Measurements from ENCODE around the gene IFT81.

Gene IFT81

DNA sequence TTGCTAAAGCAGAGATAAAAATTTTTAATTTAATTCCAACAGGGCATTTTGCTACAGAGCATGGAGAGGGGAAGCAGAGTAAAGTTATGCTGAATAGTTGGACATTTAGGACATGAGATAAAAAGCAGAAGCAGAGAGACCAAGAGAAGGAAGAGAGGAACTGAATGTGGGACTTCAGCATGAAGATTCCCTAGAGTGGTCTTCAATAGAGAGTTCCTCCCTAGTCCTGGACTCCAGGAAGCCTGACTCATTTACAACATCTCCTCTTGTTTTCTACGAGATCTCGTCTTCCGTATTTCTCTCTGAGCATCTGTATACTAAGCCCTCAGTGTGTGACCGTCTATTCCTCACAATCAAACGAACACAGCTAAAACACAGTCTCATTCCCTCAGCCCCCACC is 35.2 kb upstream of the IFT81 start:
- no peak overlapping the region for H3K4me3 ChIP-seq (ENCODE audit: low read depth, low read length)
- TF ChIP-seq, protein P1, sequence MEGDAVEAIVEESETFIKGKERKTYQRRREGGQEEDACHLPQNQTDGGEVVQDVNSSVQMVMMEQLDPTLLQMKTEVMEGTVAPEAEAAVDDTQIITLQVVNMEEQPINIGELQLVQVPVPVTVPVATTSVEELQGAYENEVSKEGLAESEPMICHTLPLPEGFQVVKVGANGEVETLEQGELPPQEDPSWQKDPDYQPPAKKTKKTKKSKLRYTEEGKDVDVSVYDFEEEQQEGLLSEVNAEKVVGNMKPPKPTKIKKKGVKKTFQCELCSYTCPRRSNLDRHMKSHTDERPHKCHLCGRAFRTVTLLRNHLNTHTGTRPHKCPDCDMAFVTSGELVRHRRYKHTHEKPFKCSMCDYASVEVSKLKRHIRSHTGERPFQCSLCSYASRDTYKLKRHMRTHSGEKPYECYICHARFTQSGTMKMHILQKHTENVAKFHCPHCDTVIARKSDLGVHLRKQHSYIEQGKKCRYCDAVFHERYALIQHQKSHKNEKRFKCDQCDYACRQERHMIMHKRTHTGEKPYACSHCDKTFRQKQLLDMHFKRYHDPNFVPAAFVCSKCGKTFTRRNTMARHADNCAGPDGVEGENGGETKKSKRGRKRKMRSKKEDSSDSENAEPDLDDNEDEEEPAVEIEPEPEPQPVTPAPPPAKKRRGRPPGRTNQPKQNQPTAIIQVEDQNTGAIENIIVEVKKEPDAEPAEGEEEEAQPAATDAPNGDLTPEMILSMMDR (IDR thresholded peaks at IDR 0.05; ENCODE audit: insufficient read depth, low read depth, low read length, missing control alignments) = no peak
- no peak for DNase-seq (ENCODE audit: low read depth)

DNA sequence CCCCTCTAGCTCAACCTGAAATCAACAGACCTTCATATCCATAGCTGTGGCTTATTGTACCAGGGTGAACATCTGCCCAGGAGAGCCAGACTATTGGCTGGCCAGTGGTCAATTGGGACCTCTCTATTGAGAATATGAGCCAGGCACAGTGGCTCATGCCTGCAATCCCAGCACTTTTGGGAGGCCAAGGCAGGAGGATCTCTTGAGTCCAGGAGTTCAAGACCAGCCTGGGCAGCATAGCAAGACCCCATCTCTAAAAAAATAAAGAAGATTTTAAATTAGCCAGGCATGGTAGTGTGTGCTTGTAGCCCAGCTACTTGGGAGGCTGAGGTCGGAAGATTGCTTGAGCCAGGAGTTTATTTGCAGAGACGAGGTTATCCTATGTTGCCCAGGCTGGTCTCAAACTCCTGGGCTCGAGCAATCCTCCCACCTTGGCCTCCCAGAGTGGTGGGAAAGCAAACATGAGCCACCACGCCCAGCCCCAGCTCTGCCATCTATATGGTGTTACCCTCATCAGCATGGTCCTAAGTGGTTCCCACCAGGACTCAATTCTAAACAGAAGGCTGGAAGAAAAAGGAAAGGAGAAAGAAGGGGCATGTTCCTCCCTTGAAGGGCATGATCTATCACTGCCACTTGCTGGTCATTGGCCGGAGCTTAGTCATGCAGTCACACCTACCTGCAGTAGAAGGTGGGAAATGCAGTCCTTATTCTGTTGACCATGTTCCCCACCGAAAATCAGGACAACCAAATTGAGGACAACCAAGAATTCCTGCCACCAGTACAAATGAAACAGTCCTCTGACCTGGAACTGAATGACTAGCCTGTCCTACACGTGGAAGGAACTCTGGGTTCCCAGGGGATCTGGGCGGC is 33.7 kb upstream of the IFT81 start:
- TF ChIP-seq, protein P1 (IDR thresholded peaks at IDR 0.05; ENCODE audit: insufficient read depth, low read depth, low read length, missing control alignments) = no peak
- no peak for DNase-seq (ENCODE audit: low read depth)
- no peak overlapping the region for H3K4me3 ChIP-seq (ENCODE audit: low read depth, low read length)

DNA sequence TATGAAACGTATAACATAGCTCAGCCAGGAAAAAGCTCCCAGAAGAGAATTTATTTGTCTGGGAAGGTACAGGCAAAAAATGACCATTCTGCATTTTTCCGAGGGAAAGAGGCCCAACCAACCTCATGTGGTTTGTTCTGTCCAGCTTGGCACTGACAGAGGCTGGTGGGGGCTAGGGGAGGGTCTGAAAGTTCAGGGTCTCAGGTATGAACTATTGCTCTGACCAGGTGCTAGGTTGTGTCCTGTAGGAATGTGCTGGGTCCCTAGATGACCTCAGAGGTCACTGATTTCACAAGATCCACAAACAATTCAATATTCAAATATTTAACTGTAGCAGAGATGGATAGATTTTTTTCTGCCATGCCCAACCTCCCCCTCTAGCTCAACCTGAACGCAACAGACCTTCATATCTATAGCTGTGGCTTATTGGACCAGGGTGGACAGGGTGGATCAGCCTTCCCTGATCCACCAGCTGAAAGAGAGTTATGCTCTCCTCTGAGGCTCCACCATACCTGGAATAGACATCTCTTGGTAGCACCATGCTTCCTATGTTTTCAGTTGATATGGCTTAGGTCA is 32.9 kb upstream of the IFT81 start:
- no peak for DNase-seq (ENCODE audit: low read depth)
- TF ChIP-seq, protein P1 (IDR thresholded peaks at IDR 0.05; ENCODE audit: insufficient read depth, low read depth, low read length, missing control alignments) = no peak
- H3K4me3 ChIP-seq (ENCODE audit: low read depth, low read length) = no peak overlapping the region

DNA sequence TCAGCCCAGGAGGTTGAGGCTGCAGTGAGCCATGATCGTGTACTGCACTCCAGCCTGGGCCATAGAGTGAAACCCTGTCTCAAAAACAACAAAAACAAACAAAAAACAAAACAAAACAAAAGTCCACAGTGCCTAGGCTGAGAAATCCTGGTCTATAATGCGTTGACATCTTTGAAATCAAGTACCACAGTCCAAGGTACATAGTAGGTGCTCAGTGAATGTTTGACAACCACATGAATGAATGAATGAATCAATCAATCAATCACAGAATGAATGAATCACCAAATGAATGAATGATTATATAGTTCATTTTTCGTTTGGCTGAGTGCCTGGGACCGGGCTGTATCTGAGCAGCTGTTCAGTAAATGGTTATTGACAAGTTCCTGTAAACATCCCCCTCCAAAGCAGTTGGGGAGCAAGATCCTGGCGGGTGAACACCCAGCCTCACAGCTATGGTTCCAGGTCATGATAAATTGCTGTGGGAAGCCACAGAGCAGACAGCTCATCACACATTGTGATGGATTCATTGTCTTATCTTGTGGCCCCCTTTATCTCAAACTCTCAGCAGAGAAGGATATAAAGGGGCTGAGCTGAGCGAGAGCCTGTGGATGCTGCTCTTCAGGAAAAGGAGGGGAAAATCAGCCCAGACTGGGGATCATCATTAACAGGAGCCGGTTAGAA is 30.4 kb upstream of the IFT81 start:
- H3K4me3 ChIP-seq (ENCODE audit: low read depth, low read length) = no peak overlapping the region
- TF ChIP-seq, protein P1 (IDR thresholded peaks at IDR 0.05; ENCODE audit: insufficient read depth, low read depth, low read length, missing control alignments) = no peak
- DNase-seq (ENCODE audit: low read depth) = no peak

DNA sequence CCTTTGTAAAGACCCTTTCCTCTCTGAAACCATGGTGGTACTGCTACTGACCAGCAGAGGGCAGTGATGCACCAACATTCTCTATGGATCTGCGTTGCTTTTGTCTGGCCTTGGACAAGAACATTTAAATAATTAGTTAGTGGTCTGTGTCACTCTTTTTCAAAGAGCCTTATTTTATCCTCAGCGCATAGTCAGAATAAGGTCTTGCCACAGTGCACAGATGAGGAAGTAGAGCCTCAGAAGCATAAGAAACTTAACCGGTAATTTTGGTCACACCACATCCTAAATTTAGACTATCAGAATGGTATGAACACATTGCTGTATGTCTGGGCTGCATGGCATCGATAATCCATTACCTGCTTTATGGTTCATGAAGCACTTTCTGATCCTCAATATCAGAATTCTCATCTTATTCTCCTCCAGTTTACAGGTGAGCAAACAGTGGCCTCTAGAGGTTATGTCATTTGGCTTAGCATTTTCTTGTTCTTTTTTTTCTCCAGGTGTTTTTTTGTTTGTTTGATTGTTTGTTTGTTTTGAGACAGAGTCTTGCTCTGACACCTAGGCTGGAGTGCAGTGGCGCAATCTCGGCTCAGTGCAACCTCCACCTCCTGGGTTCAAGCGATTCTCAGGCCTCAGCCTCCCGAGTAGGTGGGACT is 23.7 kb upstream of the IFT81 start:
- 0 out of 2 replicates have a peak overlapping the region, but pooled peaks have one; percentile 7 for H3K4me3 ChIP-seq (ENCODE audit: low read depth, low read length)
- DNase-seq (ENCODE audit: low read depth) = peak; percentile 84

DNA sequence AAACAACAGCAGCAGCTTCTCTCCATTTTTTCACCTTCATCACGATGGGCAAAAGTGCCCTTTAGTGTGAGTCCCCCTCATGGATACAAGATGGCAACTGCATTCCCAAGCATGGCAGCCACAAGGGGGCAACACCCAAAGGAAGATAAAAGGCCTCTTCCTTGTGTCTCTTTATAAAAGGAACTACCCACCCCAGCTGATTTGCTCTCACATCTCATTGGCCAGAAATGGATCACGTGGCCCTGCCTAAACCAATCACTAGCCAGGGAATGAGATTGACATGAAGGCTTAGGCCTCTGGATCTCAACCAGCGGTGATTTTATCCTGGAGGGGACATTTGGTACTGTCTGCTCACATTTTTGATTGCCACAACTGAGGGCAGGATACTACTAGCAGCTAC is 21.9 kb upstream of the IFT81 start:
- TF ChIP-seq, protein P1 (IDR thresholded peaks at IDR 0.05; ENCODE audit: insufficient read depth, low read depth, low read length, missing control alignments) = peak; percentile 23
- peak; percentile 64 for DNase-seq (ENCODE audit: low read depth)
- no peak overlapping the region for H3K4me3 ChIP-seq (ENCODE audit: low read depth, low read length)

More for the DNA sequence above, 23.7 kb upstream of the IFT81 start:
- TF ChIP-seq, protein P1 (IDR thresholded peaks at IDR 0.05; ENCODE audit: insufficient read depth, low read depth, low read length, missing control alignments) = peak; percentile 90
